ENCODE measurements around the gene OR2B6.

The OR2B6 gene

DNA sequence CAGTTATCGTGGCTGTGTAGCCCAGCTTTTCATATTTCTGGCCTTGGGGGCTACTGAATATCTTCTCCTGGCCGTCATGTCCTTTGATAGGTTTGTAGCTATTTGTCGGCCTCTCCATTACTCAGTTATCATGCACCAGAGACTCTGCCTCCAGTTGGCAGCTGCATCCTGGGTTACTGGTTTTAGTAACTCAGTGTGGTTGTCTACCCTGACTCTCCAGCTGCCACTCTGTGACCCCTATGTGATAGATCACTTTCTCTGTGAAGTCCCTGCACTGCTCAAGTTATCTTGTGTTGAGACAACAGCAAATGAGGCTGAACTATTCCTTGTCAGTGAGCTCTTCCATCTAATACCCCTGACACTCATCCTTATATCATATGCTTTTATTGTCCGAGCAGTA lies 475 bp downstream of the OR2B6 start:
- H3K4ac ChIP-seq (ENCODE audit: low read depth, low read length), result no peak overlapping the region
- no peaks in the 10 kb centered on the region for H3K79me1 ChIP-seq (ENCODE audit: low read length)
- no peak overlapping the region for H3K18ac ChIP-seq (ENCODE audit: low read length)
- H3K9ac ChIP-seq (ENCODE audit: low read length), result no peak overlapping the region
- no peak overlapping the region for H2AFZ ChIP-seq (ENCODE audit: insufficient read depth, low read length, poor library complexity)
- DNase-seq, result no peak
- H3K23ac ChIP-seq (ENCODE audit: low read length), result no peak overlapping the region
- H2BK12ac ChIP-seq (ENCODE audit: low read length), result no peak overlapping the region
- H3K9me3 ChIP-seq (ENCODE audit: insufficient read depth, low read depth, low read length), result no peaks in the 10 kb centered on the region
- WGBS (ENCODE audit: extremely low coverage, insufficient coverage, insufficient read length), result no CpG with 5 or more reads among the region's 4 CpGs
- no peak overlapping the region for H2BK5ac ChIP-seq (ENCODE audit: low read depth, low read length, poor library complexity)
- H3K36me3 ChIP-seq (ENCODE audit: control insufficient read depth in 1 of 2, insufficient read depth in 2 of 2, low read length in 2 of 2), result no peaks in the 10 kb centered on the region
- no peak overlapping the region for H2AK5ac ChIP-seq (ENCODE audit: low read length)
- no peak overlapping the region for H3K4me2 ChIP-seq (ENCODE audit: low read length)
- no peak overlapping the region for H4K12ac ChIP-seq (ENCODE audit: low read depth, low read length)
- H3K27ac ChIP-seq (ENCODE audit: low read depth, low read length), result no peak overlapping the region
- no peaks in the 10 kb centered on the region for H3K79me2 ChIP-seq (ENCODE audit: control insufficient read depth, insufficient read depth, low read length, poor library complexity)
- no peak overlapping the region for H3K4me3 ChIP-seq (ENCODE audit: low read depth, low read length)
- no peaks in the 10 kb centered on the region for H3K27me3 ChIP-seq (ENCODE audit: insufficient read depth, low read length)
- H3K4me1 ChIP-seq (ENCODE audit: control insufficient read depth in 1 of 2, insufficient read depth in 2 of 2, low read length in 2 of 2), result no peaks in the 10 kb centered on the region
- no peak overlapping the region for H4K91ac ChIP-seq (ENCODE audit: low read depth, low read length)
- no peak overlapping the region for H3K14ac ChIP-seq (ENCODE audit: low read length)
- H2BK120ac ChIP-seq (ENCODE audit: insufficient read depth, low read length, poor library complexity), result no peak overlapping the region
- H4K8ac ChIP-seq (ENCODE audit: low read depth, low read length), result no peak overlapping the region

DNA sequence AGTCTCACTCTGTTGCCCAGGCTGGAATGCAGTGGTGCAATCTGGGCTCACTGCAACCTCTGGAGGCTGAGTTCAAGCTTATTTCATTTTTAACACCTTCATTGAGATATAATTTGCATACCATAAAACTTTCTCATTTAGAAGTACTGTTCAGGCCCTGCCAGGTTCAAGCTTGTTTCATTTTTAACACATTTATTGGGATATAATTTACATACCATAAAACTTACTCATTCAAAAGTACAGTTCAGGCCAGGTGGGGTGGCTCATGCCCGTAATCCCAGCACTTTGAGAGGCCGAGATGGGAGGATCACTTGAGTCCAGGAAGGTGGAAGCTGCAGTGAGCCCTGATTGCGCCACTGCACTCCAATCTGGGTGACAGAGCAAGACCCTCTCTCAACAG lies 5.5 kb downstream of the OR2B6 start:
- no peak overlapping the region for H4K8ac ChIP-seq (ENCODE audit: low read depth, low read length)
- no peak overlapping the region for H3K9ac ChIP-seq (ENCODE audit: low read length)
- WGBS (ENCODE audit: extremely low coverage, insufficient coverage, insufficient read length), result no CpG with 5 or more reads among the region's 3 CpGs
- H4K12ac ChIP-seq (ENCODE audit: low read depth, low read length), result no peak overlapping the region
- DNase-seq, result no peak
- no peak overlapping the region for H2BK12ac ChIP-seq (ENCODE audit: low read length)
- no peak overlapping the region for H4K91ac ChIP-seq (ENCODE audit: low read depth, low read length)
- H3K36me3 ChIP-seq (ENCODE audit: control insufficient read depth in 1 of 2, insufficient read depth in 2 of 2, low read length in 2 of 2), result no peaks in the 10 kb centered on the region
- H3K23ac ChIP-seq (ENCODE audit: low read length), result no peak overlapping the region
- H3K27ac ChIP-seq (ENCODE audit: low read depth, low read length), result no peak overlapping the region
- H3K79me1 ChIP-seq (ENCODE audit: low read length), result no peaks in the 10 kb centered on the region
- H2BK5ac ChIP-seq (ENCODE audit: low read depth, low read length, poor library complexity), result no peak overlapping the region
- H2AK5ac ChIP-seq (ENCODE audit: low read length), result no peak overlapping the region
- H3K4ac ChIP-seq (ENCODE audit: low read depth, low read length), result no peak overlapping the region
- H2AFZ ChIP-seq (ENCODE audit: insufficient read depth, low read length, poor library complexity), result no peak overlapping the region
- H3K9me3 ChIP-seq (ENCODE audit: insufficient read depth, low read depth, low read length), result peaks cover 4% of the 10 kb centered on the region
- no peak overlapping the region for H3K18ac ChIP-seq (ENCODE audit: low read length)
- no peak overlapping the region for H2BK120ac ChIP-seq (ENCODE audit: insufficient read depth, low read length, poor library complexity)
- no peak overlapping the region for H3K14ac ChIP-seq (ENCODE audit: low read length)
- no peak overlapping the region for H3K4me3 ChIP-seq (ENCODE audit: low read depth, low read length)
- H3K4me2 ChIP-seq (ENCODE audit: low read length), result no peak overlapping the region
- H3K27me3 ChIP-seq (ENCODE audit: insufficient read depth, low read length), result no peaks in the 10 kb centered on the region
- H3K4me1 ChIP-seq (ENCODE audit: control insufficient read depth in 1 of 2, insufficient read depth in 2 of 2, low read length in 2 of 2), result no peaks in the 10 kb centered on the region
- no peaks in the 10 kb centered on the region for H3K79me2 ChIP-seq (ENCODE audit: control insufficient read depth, insufficient read depth, low read length, poor library complexity)

DNA sequence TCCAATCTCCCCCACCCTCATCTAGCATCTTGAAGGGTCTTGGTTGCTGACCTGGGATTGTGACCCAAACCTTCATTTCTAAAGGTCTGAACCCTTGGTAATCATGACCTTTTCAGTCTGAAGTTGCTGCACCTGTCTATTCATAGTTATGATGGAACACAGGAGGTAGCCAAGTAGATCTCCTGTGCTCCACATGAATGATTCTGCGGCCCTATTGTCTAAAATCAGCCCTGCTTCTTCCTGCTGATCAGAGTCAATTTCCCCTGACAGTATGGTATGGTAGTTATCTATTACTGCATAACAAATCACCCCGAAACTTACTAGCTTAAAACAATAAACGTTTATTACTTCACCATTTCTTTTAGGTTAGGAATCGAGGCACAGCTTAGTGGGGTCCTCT lies 9.0 kb downstream of the OR2B6 start:
- Histone ChIP-seq H2AK5ac (ENCODE audit: low read length) (no peak overlapping the region), H4K12ac (ENCODE audit: low read depth, low read length) (no peak overlapping the region), H3K4me3 (ENCODE audit: low read depth, low read length) (no peak overlapping the region), H2BK5ac (ENCODE audit: low read depth, low read length, poor library complexity) (no peak overlapping the region), H4K91ac (ENCODE audit: low read depth, low read length) (no peak overlapping the region), H4K8ac (ENCODE audit: low read depth, low read length) (no peak overlapping the region), H3K9ac (ENCODE audit: low read length) (no peak overlapping the region), H2BK120ac (ENCODE audit: insufficient read depth, low read length, poor library complexity) (no peak overlapping the region), H3K18ac (ENCODE audit: low read length) (no peak overlapping the region), H3K36me3 (ENCODE audit: control insufficient read depth in 1 of 2, insufficient read depth in 2 of 2, low read length in 2 of 2) (no peaks in the 10 kb centered on the region), H3K27ac (ENCODE audit: low read depth, low read length) (no peak overlapping the region), H3K27me3 (ENCODE audit: insufficient read depth, low read length) (no peaks in the 10 kb centered on the region), H3K79me2 (ENCODE audit: control insufficient read depth, insufficient read depth, low read length, poor library complexity) (no peaks in the 10 kb centered on the region), H3K23ac (ENCODE audit: low read length) (no peak overlapping the region), H3K9me3 (ENCODE audit: insufficient read depth, low read depth, low read length) (peaks cover 4% of the 10 kb centered on the region), H2BK12ac (ENCODE audit: low read length) (no peak overlapping the region), H3K4ac (ENCODE audit: low read depth, low read length) (no peak overlapping the region), H3K4me2 (ENCODE audit: low read length) (no peak overlapping the region), H2AFZ (ENCODE audit: insufficient read depth, low read length, poor library complexity) (no peak overlapping the region), H3K4me1 (ENCODE audit: control insufficient read depth in 1 of 2, insufficient read depth in 2 of 2, low read length in 2 of 2) (no peaks in the 10 kb centered on the region), H3K14ac (ENCODE audit: low read length) (no peak overlapping the region), H3K79me1 (ENCODE audit: low read length) (no peaks in the 10 kb centered on the region)
- DNase-seq, result no peak
- WGBS (ENCODE audit: extremely low coverage, insufficient coverage, insufficient read length), result no CpG with 5 or more reads among the region's 4 CpGs

DNA sequence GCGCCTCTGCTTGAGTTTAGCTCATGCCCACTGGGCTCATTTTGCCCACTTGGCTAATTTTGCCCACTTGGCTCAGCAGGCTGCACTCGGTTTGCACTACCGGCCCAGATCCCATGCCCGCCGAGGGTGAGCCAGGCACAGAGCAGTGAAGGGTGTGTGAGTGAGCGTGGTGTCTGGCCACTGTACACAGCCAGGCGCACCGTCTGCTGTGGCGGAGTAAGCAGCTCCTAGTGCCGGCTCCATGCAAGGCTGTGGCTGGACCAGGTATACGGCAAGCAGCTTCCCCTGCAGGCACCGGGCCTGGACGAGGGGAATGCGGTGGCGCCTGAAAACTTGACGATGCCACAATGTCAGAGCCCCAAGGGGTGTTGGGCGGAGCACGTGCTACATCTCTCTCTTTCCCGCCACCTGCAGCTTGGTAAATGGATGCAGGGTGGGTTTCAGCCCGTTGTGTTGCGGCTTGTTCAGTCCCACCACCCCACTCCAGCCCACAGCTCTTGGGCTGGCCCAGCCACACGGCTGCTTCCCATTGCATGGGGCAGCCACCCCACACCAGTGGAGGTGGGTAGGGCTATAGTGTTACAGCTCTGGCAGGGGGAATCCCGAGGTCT lies 9.9 kb downstream of the OR2B6 start:
- H3K4ac ChIP-seq (ENCODE audit: low read depth, low read length), result no peak overlapping the region
- H4K12ac ChIP-seq (ENCODE audit: low read depth, low read length), result no peak overlapping the region
- H4K8ac ChIP-seq (ENCODE audit: low read depth, low read length), result no peak overlapping the region
- no peaks in the 10 kb centered on the region for H3K79me1 ChIP-seq (ENCODE audit: low read length)
- no peak overlapping the region for H2BK5ac ChIP-seq (ENCODE audit: low read depth, low read length, poor library complexity)
- peaks cover 4% of the 10 kb centered on the region for H3K9me3 ChIP-seq (ENCODE audit: insufficient read depth, low read depth, low read length)
- no peak overlapping the region for H2BK12ac ChIP-seq (ENCODE audit: low read length)
- H3K14ac ChIP-seq (ENCODE audit: low read length), result no peak overlapping the region
- H3K79me2 ChIP-seq (ENCODE audit: control insufficient read depth, insufficient read depth, low read length, poor library complexity), result no peaks in the 10 kb centered on the region
- no peaks in the 10 kb centered on the region for H3K36me3 ChIP-seq (ENCODE audit: control insufficient read depth in 1 of 2, insufficient read depth in 2 of 2, low read length in 2 of 2)
- H3K4me3 ChIP-seq (ENCODE audit: low read depth, low read length), result no peak overlapping the region
- H3K27me3 ChIP-seq (ENCODE audit: insufficient read depth, low read length), result no peaks in the 10 kb centered on the region
- no peak overlapping the region for H2AFZ ChIP-seq (ENCODE audit: insufficient read depth, low read length, poor library complexity)
- H3K23ac ChIP-seq (ENCODE audit: low read length), result no peak overlapping the region
- H3K9ac ChIP-seq (ENCODE audit: low read length), result no peak overlapping the region
- no peak overlapping the region for H3K4me2 ChIP-seq (ENCODE audit: low read length)
- H3K4me1 ChIP-seq (ENCODE audit: control insufficient read depth in 1 of 2, insufficient read depth in 2 of 2, low read length in 2 of 2), result no peaks in the 10 kb centered on the region
- H2BK120ac ChIP-seq (ENCODE audit: insufficient read depth, low read length, poor library complexity), result no peak overlapping the region
- no peak overlapping the region for H2AK5ac ChIP-seq (ENCODE audit: low read length)
- H3K27ac ChIP-seq (ENCODE audit: low read depth, low read length), result no peak overlapping the region
- H4K91ac ChIP-seq (ENCODE audit: low read depth, low read length), result no peak overlapping the region
- WGBS (ENCODE audit: extremely low coverage, insufficient coverage, insufficient read length), result no CpG with 5 or more reads among the region's 23 CpGs
- H3K18ac ChIP-seq (ENCODE audit: low read length), result no peak overlapping the region
- no peak for DNase-seq
